NCI-H460 (cell line): ENCODE measurements around the gene EMC1. TPM values are rescaled to one million over a fixed set of nuclear protein-coding genes. Genes with fewer than 3 reads are reported as not detected.
"Not testable (repeated sequence)": the region's sequence is repeated elsewhere in the genome, so short reads cannot be mapped to it uniquely, and the experiment has no call there.

Experiments used
- DNase-seq: peaks from one replicate; pipeline ENCODE4 v3.0.0-alpha.2; 2016; ENCODE audit warnings: low read depth; ENCODE audit errors: extremely low read depth
- total RNA-seq: library from RNA; depleted of rRNA; stranded (reverse); fragments of >200 nt; shearing (Covaris generic); gene quantifications from 2 replicates; pipeline ENCODE4 v1.2.3, GENCODE V29; 2014

The EMC1 gene
- total RNA-seq, 1 experiment from 2014 or later: 67.6 TPM

DNA sequence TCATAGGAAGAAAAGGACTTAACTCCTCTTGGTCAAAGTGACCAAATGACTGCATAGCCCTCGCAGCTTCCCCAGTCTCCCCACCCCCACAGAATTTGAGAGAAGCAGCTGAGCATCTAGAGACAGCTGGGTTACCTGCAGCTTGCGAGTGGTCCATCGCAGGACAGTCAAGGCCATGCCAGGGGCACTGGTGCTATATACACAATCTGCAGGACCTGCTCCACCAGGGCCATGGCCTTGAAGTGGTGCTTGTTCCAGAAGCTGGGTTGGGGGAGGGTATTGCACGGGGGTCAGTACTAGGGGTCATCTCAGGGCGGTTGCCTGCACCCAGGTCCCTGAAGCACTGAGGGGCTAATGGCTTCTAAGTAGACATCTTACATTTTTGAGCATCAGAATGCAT lies 10.7 kb upstream of the EMC1 start:
- DNase-seq: no peak

DNA sequence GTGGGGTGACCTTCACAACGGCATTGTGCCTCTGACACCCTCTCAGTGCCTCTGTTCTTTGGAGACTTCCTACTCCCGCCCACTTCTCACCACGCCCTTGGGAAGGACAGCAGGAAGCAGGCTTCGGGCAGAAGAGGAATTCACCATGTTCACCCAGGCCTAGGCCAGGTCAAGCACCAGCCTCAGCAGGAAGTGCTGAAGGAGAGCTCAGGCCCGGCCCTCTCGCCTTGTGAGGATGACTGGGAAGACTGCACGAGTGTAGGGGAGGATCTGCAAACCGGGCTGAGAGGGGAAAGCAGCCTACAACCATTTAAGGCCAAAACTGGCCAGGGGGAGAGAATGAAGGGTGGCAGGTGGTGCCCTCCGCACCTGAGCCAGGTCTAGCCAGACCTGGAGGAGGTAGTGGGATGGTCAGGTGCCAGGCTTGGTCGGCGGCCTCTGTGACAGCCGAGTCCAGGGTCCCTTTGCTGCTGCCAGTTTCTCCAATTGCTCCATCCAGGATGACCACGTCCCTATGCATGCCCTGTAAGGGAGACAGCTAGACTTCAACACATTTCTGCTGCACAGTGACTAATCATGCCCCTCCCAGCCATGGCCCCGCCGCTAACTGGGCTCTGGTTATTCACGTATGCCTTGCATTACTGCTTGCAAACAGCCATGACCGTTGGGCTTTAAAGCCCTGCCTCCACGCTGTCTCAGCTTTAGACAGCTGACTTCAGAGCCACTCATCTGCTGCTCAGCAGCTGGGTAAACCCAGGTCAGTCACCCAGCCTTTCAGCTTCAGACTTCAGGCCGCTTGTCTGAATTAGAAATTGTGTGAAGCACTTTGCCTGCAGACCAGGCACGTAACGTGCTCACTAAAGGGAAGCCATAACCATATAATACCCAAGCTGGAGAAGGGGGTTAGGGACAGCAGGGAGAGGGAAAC lies 9.2 kb upstream of the EMC1 start:
- no peak for DNase-seq

DNA sequence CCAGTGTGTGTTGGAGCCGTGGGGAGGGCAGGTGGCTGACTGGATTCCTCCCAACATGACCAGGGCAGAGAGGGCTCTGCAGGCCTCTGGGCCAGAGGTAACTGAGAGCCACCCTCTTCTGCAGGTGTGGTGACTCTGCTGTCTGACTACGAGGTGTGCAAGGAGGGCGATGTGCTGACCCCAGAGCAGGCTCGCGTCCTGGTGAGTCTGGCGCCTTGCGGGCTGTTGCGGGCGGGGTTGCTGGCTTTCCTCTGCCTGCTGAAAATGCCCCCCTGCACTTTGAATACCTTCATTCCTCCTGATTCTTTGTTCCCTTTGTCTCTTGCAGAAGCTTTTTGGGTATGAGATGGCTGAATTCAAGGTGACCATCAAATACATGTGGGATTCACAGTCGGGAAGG lies 7.0 kb upstream of the EMC1 start:
- no peak for DNase-seq

GRCh38 chr1:19257178-19257914 lies 6.0 kb upstream of the EMC1 start:
- no peak for DNase-seq

GRCh38 chr1:19256301-19256700 lies 5.0 kb upstream of the EMC1 start:
- not testable (repeated sequence) for DNase-seq

DNA sequence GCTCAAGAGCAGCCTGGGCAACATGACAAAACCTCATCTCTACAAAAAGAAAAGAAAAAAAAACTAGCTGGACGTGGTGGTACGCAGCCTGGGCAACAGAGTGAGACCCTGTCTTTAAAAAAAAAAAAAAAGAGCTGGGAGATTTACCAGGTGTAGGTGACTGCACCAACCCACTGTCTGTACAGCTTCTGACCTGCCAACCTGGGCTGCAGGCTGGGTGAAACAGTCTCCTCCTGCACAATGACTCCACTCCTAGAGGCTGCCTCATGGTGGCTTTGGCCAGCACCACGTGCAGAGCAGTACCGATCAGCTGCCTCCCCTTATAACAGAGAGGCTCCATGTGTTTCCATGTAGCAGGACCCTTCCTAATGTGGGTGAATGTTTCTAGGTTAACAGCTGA lies 4.0 kb upstream of the EMC1 start:
- DNase-seq: no peak

- DNase-seq: no peak
Measured at GRCh38 chr1:19254416-19254815, 3.1 kb upstream of the EMC1 start.

DNA sequence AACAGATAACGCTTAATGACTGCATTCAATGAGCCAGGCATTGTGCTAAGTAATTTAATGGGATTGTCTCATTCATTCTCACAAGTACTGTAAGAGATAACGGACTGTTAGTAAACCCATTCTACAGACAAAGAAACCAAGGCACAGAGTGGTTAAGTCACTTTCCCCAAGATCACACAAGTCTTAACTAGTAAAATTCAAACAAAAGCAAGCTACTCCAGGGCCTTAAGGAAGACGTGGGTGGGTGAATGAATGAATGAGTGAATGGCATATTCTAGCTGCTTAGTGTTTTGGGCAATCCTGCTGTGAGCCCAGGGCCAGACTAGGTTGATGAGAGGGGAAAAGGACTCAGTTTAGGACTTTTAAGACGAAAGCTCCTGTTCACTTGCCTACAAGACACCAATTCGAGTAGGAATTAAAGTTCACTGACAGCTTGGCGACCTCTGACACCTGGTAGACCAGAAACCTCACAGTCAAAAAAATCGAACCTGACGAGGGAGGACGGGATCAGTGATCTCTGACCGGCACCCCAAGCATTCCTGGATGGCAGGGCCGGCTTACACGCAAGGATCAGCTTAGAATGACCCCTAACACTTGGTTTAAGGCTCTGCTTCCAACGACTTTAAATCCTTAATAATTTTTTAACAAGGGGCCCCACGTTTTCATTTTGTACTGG lies 557 bp downstream of the EMC1 start:
- DNase-seq: no peak

- DNase-seq: peak; percentile 43
Measured at GRCh38 chr1:19240673-19241538, 10.4 kb downstream of the EMC1 start.

DNA sequence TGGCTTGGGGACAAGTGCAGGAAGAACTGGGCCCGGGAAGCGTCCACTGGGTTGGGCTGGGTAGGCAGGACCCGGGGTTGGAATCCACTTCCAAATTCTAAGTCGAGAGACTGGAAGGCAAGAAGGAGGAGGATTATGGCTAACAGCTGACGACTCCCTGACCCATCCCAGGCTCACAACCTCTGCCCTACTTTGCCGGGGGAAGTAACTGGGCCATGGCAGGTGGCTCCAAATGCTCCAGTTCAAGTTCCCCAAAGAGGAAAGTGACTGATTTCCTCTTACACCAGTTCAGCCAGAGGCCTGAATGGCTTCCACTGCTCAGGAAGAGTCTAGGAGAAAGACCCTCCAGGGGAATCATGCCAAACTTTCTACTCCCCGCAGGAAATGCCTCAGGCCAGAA lies 11.4 kb downstream of the EMC1 start:
- no peak for DNase-seq

DNA sequence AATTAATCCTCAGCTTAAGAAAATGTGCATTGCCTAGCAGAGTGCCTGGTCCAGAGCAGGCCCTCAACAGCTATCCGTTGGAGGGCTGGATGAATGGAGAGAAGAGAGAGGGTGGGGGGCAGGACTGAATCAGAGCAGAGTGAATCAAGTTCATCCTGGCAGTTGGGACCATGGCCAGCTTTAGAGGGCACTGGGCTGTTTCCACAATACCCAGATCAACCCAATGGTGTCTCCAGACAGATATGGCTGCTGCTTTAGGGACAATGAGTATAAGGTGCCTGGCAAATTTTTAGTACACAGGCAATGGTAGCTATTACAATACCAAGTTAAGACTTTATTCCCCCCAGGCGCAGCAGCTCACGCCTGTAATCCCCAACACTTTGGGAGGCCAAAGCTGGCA lies 17.1 kb downstream of the EMC1 start:
- no peak for DNase-seq

DNA sequence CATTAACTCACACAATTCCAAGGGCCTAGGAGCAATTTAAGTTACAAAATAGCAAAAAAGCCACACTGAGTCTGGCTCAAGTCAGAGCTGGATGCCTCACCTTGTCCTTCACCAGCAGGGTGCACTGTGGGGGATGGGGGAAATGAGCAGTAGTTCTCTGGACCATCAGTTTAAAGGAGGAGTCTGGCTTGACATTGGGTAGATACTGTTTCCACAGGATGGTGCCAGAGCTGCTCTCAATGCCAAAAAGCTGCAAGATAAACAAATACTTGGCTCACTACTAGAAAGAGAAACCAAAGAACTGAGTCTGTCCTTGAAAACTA lies 18.8 kb downstream of the EMC1 start:
- no peak for DNase-seq

DNA sequence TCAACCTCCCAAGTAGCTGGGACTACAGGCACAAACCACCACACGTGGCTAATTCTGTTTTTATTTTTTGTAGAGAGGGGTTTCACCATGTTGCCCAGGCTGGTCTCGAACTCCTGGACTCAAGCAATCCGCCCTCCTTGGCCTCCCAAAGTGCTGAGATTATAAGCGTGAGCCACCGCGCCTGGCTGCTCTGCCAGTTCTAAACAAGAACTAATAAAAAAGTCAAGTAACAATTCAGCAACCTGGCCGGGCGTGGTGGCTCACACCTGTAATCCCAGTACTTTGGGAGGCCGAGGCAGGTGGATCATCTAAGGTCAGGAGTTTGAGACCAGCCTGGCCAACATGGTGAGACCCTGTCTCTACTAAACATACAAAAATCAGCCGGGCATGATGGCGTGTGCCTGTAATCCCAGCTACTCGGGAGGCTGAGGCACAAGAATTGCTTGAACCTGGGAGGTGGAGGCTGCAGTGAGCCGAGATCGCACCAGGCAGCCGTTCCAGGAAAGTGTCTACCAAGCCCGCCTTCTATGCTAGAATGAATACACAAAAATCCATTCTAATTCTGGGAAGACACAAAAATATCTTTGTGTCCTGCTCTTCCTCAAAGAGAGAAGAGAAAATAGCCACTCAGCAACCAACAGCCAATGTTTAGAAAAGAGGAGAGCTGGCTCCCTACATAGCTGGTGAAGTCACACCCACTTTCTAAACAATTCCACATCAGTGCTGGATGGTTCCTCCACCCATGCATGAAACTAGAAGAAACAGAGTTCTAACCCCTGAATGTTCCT lies 19.4 kb downstream of the EMC1 start:
- DNase-seq: not testable (repeated sequence)

- no peak for DNase-seq
Measured at GRCh38 chr1:19229828-19230325, 21.4 kb downstream of the EMC1 start.

DNA sequence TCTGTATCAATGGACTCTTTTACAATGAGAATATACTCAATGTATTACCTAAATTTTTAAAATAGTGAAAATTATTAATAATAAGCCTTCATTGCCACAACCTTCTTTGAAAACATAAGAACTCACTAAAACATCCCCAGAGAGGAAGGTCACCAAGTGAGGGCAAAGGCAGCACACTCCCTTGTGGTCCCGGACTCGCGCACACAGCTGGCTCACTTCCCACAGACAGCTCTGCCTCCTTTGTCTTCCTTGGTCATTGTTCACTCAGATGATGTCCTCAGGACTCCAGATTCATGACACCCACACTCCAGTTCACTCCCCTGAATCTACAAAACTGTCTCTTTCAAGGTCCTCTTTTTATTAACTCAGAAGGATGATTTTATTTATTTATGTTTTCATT lies 22.1 kb downstream of the EMC1 start:
- DNase-seq: no peak

- DNase-seq: no peak
Measured at GRCh38 chr1:19222979-19223824, 28.1 kb downstream of the EMC1 start.

DNA sequence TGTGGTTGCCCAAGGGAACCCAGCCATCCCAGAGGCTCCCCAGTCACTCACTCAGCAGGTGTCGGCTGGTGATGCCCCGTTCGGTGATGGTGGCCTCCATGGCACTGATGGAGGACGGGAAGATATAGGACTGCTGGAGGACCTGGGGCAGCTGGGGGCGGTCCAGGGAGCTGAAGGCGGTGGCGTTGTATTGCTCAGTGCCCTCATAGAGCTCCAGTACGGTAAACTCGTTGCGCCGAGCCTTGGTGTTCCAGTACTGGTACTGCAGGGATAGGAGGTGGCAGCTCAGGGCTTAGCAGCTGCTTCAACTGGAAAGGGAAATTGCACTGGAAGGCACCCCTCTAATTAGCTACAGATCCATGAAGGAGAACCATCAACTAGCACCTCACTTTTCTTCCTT lies 28.8 kb downstream of the EMC1 start:
- no peak for DNase-seq

DNA sequence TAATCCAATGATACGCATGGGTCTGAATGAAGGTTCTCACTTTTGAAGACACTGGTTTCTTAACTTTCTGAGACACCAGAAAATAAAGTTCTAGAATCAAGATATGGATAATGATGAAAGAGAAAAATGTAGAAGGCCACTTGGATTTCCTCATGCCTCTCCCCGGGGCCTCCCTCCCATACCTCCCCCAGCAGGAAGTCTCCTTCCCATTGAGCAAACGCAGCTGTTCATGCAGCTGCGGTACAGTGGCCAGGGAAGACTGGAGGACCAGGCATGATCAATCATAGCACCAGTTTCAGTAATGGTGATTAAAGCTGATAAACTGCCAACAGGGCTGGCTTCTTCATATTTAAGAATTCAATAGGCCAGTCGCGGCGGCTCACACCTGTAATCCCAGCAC lies 30.3 kb downstream of the EMC1 start:
- no peak for DNase-seq
